H1 (cell line): Measurements from ENCODE around the gene TBX6. TPM values are rescaled to one million over a fixed set of nuclear protein-coding genes. Genes with fewer than 3 reads are reported as not detected.

ENCODE experiments used
- CTCF ChIA-PET: fragments of 300-600 bp; sonication (Branson Sonifier 250); formaldehyde crosslinking; loops from one replicate; lab custom pipeline; 2021; ENCODE audit not compliant: partially characterized antibody; lab: Charles Lee
- POLR2A ChIA-PET: fragments of 300-600 bp; sonication (Branson Sonifier 250); formaldehyde crosslinking; loops from one replicate; lab custom pipeline; 2021; ENCODE audit warnings: inconsistent platforms; ENCODE audit not compliant: partially characterized antibody; lab: Charles Lee
- DNase-seq, 2 experiments: peaks; one replicate each; pipeline versions ENCODE4 v3.0.0 to v3.0.0-alpha.2; 2010 to 2022; ENCODE audit warnings: low spot score in 2 of 2, low read depth in 1 of 2, mixed read lengths in 1 of 2
- FAIRE-seq: peaks from 2 replicates; lab custom pipeline; 2011; peaks lifted over from hg19 to GRCh38; lab: Jason Lieb, UNC
- H2AFZ ChIP-seq: 2 replicates; pipeline ENCODE4 v1.8.1; 2012; ENCODE audit warnings: low read length, inconsistent platforms
- H2AK5ac ChIP-seq: 2 replicates; pipeline ENCODE4 v1.6.1; 2013; ENCODE audit warnings: low read depth, low read length
- H2BK120ac ChIP-seq: replicated peaks from 2 replicates; pipeline ENCODE3; 2013; ENCODE audit warnings: low read depth, low read length, inconsistent platforms
- H2BK12ac ChIP-seq: 2 replicates; pipeline ENCODE4 v1.6.1; 2013; ENCODE audit warnings: low read depth, low read length
- H2BK15ac ChIP-seq: 2 replicates; pipeline ENCODE4 v1.6.1; 2013; ENCODE audit warnings: low read length
- H2BK20ac ChIP-seq: 2 replicates; pipeline ENCODE4 v1.6.1; 2013; ENCODE audit warnings: low read length
- H2BK5ac ChIP-seq: 2 replicates; pipeline ENCODE4 v1.6.1; 2013; ENCODE audit warnings: low read depth, low read length
- H3K14ac ChIP-seq: 2 replicates; pipeline ENCODE4 v1.6.1; 2013; ENCODE audit warnings: inconsistent platforms; ENCODE audit not compliant: insufficient read length
- H3K18ac ChIP-seq: 2 replicates; pipeline ENCODE4 v1.6.1; 2013; ENCODE audit warnings: low read length; ENCODE audit errors: extremely low read depth
- H3K23ac ChIP-seq: 2 replicates; pipeline ENCODE4 v1.6.1; 2013; ENCODE audit warnings: inconsistent platforms; ENCODE audit not compliant: insufficient read length
- H3K23me2 ChIP-seq: 2 replicates; pipeline ENCODE4 v1.6.1; 2013; ENCODE audit warnings: low read depth, low read length
- H3K27ac ChIP-seq: 2 replicates; pipeline ENCODE4 v1.6.1; 2011; ENCODE audit warnings: low read depth, low read length, inconsistent platforms
- H3K27me3 ChIP-seq, 4 experiments: replicated peaks in 1 of 4; 1 replicate in 1 of 4; 2 replicates in 3 of 4; pipeline versions ENCODE4 v1.6.1 to v1.8.1; 2011 to 2013; ENCODE audit warnings: low read length in 3 of 4, mild to moderate bottlenecking in 3 of 4, inconsistent platforms in 2 of 4, mixed read lengths in 2 of 4, moderate library complexity in 1 of 4; ENCODE audit not compliant: control insufficient read depth in 3 of 4, insufficient read depth in 3 of 4; ENCODE audit errors: extremely low read depth in 1 of 4
- H3K36me3 ChIP-seq, 4 experiments: 2 replicates each; pipeline versions ENCODE4 v1.6.1 to v1.8.1; 2011 to 2013; ENCODE audit warnings: mild to moderate bottlenecking in 4 of 4, low read length in 3 of 4, moderate library complexity in 2 of 4, control low read depth in 1 of 4, inconsistent platforms in 1 of 4; ENCODE audit not compliant: insufficient read depth in 4 of 4, control insufficient read depth in 2 of 4
- H3K4ac ChIP-seq: replicated peaks from 2 replicates; pipeline ENCODE3; 2013; ENCODE audit warnings: low read length, low read depth, mixed read lengths, inconsistent platforms; ENCODE audit not compliant: insufficient read length
- H3K4me1 ChIP-seq, 4 experiments: replicated peaks in 1 of 4; 1 replicate in 1 of 4; 2 replicates in 3 of 4; pipeline versions ENCODE4 v1.6.1 to v1.8.1; 2011 to 2013; ENCODE audit warnings: low read length in 3 of 4, inconsistent platforms in 2 of 4, mixed read lengths in 1 of 4; ENCODE audit not compliant: insufficient read depth in 4 of 4, control insufficient read depth in 3 of 4
- H3K4me2 ChIP-seq, 2 experiments: 2 replicates each; pipeline versions ENCODE4 v1.6.1 to v1.8.1; 2011 to 2013; ENCODE audit warnings: low read depth in 2 of 2, low read length in 2 of 2, control low read depth in 1 of 2, inconsistent platforms in 1 of 2, mild to moderate bottlenecking in 1 of 2; ENCODE audit not compliant: insufficient read depth in 1 of 2
- H3K4me3 ChIP-seq, 4 experiments: fragments of 200-600, 300-600 bp in 1 of 4; sonication (generic), shearing (Covaris generic), sonication (Bioruptor Twin) in 1 of 4; 2 replicates each; pipeline versions ENCODE4 v1.5.1 to v1.8.1; 2011 to 2016; ENCODE audit warnings: low read length in 4 of 4, low read depth in 3 of 4, control low read depth in 2 of 4, inconsistent platforms in 2 of 4, mild to moderate bottlenecking in 2 of 4, mixed read lengths in 1 of 4, moderate library complexity in 1 of 4; ENCODE audit not compliant: insufficient read depth in 2 of 4; ENCODE audit errors: extremely low read depth in 1 of 4
- H3K56ac ChIP-seq: replicated peaks from 2 replicates; pipeline ENCODE3; 2013; ENCODE audit warnings: low read depth, mild to moderate bottlenecking, mixed read lengths, low read length, inconsistent platforms; ENCODE audit not compliant: insufficient read length
- H3K79me1 ChIP-seq: 2 replicates; pipeline ENCODE4 v1.6.1; 2013; ENCODE audit warnings: low read depth, low read length, control low read depth
- H3K79me2 ChIP-seq, 2 experiments: 2 replicates each; pipeline versions ENCODE4 v1.6.1 to v1.8.1; 2012 to 2013; ENCODE audit warnings: low read length in 2 of 2, mild to moderate bottlenecking in 2 of 2, inconsistent platforms in 1 of 2; ENCODE audit not compliant: insufficient read depth in 2 of 2, control insufficient read depth in 1 of 2
- H3K9ac ChIP-seq, 4 experiments: replicated peaks in 1 of 4; 1 replicate in 1 of 4; 2 replicates in 3 of 4; pipeline versions ENCODE4 v1.6.1 to v1.8.1; 2011 to 2013; ENCODE audit warnings: low read depth in 3 of 4, low read length in 3 of 4, control low read depth in 2 of 4, mild to moderate bottlenecking in 2 of 4, moderate library complexity in 2 of 4, inconsistent platforms in 1 of 4; ENCODE audit errors: extremely low read depth in 1 of 4
- H3K9me3 ChIP-seq, 2 experiments: 2 replicates each; pipeline versions ENCODE4 v1.6.1 to v1.8.1; 2012 to 2013; ENCODE audit warnings: mild to moderate bottlenecking in 2 of 2, moderate library complexity in 2 of 2, control low read depth in 1 of 2, inconsistent platforms in 1 of 2, low read depth in 1 of 2, low read length in 1 of 2, mixed read lengths in 1 of 2; ENCODE audit not compliant: insufficient read depth in 2 of 2
- H4K20me1 ChIP-seq, 2 experiments: replicated peaks in 1 of 2; 2 replicates each; pipeline versions ENCODE3 to v1.8.1; 2011 to 2013; ENCODE audit warnings: inconsistent platforms in 2 of 2, low read length in 2 of 2, mild to moderate bottlenecking in 1 of 2; ENCODE audit not compliant: insufficient read depth in 2 of 2, control insufficient read depth in 1 of 2
- H4K5ac ChIP-seq: 2 replicates; pipeline ENCODE4 v1.6.1; 2013; ENCODE audit warnings: low read length, low read depth, mixed read lengths, inconsistent platforms; ENCODE audit not compliant: insufficient read length
- H4K8ac ChIP-seq: 2 replicates; pipeline ENCODE4 v1.8.0; 2013; ENCODE audit warnings: mild to moderate bottlenecking, moderate library complexity, low read length, inconsistent platforms; ENCODE audit not compliant: insufficient read depth; ENCODE audit errors: extremely low read depth
- H4K91ac ChIP-seq: replicated peaks from 2 replicates; pipeline ENCODE3; 2013; ENCODE audit warnings: low read length, mixed read lengths, inconsistent platforms; ENCODE audit not compliant: insufficient read length
- CEBPB ChIP-seq: IDR thresholded peaks from 2 replicates; pipeline ENCODE4 v1.6.1; 2012; ENCODE audit warnings: low read depth, low read length
- POLR2A ChIP-seq, 2 experiments: IDR thresholded peaks; 1 replicate in 1 of 2; 2 replicates in 1 of 2; pipeline ENCODE4 v1.6.1; 2011; ENCODE audit warnings: low read depth in 2 of 2, low read length in 2 of 2, mild to moderate bottlenecking in 2 of 2; ENCODE audit errors: control extremely low read depth in 1 of 2
- WGBS, 2 experiments: shearing (Covaris generic) in 1 of 2; methylation state at CpG; one replicate each; pipeline versions ENCODE4 v1.1.6 to v1.1.7; 2013 to 2015; ENCODE audit warnings: low lambda C conversion rate in 2 of 2, mixed read lengths in 2 of 2, inconsistent platforms in 1 of 2, low coverage in 1 of 2, missing lambda C conversion rate in 1 of 2; ENCODE audit not compliant: insufficient replicate concordance in 2 of 2, insufficient coverage in 1 of 2, insufficient read length in 1 of 2; ENCODE audit errors: extremely low coverage in 1 of 2, missing lambda C conversion rate in 1 of 2; 5-methylcytosine and 5-hydroxymethylcytosine counted together
- polyA plus RNA-seq, 7 experiments: library from polyadenylated mRNA; depleted of rRNA in 3 of 7; stranded (reverse) in 5 of 7; unstranded in 2 of 7; fragments of >200 nt in 5 of 7; fragments of 200-250 nt in 2 of 7; gene quantifications; 1 replicate in 5 of 7; 2 replicates in 1 of 7; 4 replicates in 1 of 7; pipeline versions ENCODE4 v1.2.1 to v1.2.3, GENCODE V29; 2011 to 2013; ENCODE audit warnings: missing spikeins in 2 of 7, mixed read lengths in 2 of 7
- total RNA-seq: library from RNA; stranded (reverse); fragmentation: NEBNext Ultra II Directional; extraction: Animal tissue kit (Norgen Biotek cat#: 25700); gene quantifications from 2 replicates; pipeline ENCODE4 v1.2.1, GENCODE V29; 2021

Gene TBX6
- total and polyA plus RNA-seq, 2 of the 8 experiments (the other 6 are each of a cell fraction or from before 2014, with no cell fraction given) = 2.2 to 2.8 TPM

DNA sequence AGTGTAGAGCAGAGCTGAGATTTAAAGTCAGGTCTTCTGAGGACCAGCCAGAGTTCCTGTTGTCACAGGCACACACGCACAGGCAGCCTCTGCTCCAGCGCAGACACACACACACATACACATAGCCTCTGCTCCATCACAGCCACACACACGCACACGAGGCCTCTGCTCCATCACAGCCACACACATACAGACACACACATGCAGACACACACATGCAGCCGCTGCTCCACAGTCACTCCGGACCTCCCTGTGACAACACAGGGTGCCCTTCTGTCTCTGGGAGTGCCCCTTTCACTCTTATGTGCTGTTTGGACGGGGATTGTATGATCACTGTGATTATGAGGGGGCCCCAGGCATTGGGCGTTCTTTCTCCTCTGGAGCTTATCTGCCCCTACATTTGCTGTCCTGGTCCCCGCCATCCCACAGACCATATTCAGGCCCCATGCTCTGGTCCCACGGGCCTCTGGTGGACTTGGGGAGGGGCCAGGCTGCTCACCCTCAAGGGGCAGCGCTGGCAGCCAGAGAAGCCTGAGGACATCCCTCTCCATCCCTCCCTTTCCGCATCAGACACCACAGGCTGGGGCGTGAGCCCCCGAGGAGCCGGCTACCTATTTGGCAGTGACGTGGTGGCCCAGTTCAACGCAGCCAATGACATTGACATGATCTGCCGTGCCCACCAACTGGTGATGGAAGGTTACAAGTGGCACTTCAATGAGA, 7.5 kb downstream of the TBX6 start:
- DNase-seq (no peak), FAIRE-seq (no peak)
- TF ChIP-seq POLR2A (IDR thresholded peaks at IDR 0.05; ENCODE audit: control extremely low read depth in 1 of 2, low read depth in 2 of 2, low read length in 2 of 2) = peak in 1 of 2 experiments; percentile 36; a peak in 1 of 3 replicates
- TF ChIP-seq CEBPB = no peak
- Histone ChIP-seq H2AFZ (no peak overlapping the region), H3K4me2 (no peak overlapping the region), H4K5ac (no peak overlapping the region), H2BK20ac (no peak overlapping the region), H4K20me1 (peaks cover 7 to 19% of the 10 kb centered on the region in 2 experiments), H3K4ac (no peak overlapping the region), H2BK12ac (no peak overlapping the region), H3K36me3 (peaks cover 21 to 60% (median 34%) of the 10 kb centered on the region in 4 experiments), H2AK5ac (no peak overlapping the region), H3K4me3 (no peak overlapping the region), H3K4me1 (no peaks in the 10 kb centered on the region), H3K14ac (no peak overlapping the region), H2BK15ac (no peak overlapping the region), H3K9ac (no peak overlapping the region), H3K18ac (no peak overlapping the region), H3K9me3 (no peaks in the 10 kb centered on the region), H3K23me2 (no peaks in the 10 kb centered on the region), H3K79me2 (peaks cover 0 to 6% of the 10 kb centered on the region in 2 experiments; a peak in 1 of 4 replicates), H2BK120ac (no peak overlapping the region), H3K79me1 (no peaks in the 10 kb centered on the region; the same call in 1 of the 2 replicates), H3K27ac (no peak overlapping the region), H3K27me3 (no peaks in the 10 kb centered on the region; a peak in 1 of 7 replicates), H4K8ac (no peak overlapping the region), H4K91ac (no peak overlapping the region), H3K23ac (no peak overlapping the region), H3K56ac (no peak overlapping the region), H2BK5ac (no peak overlapping the region)
- WGBS, 2 experiments = 92% methylated on average over 16 of the region's 18 CpGs; no CpG with 5 or more reads in 1 of the 2 experiments
- POLR2A ChIA-PET = interaction anchor here (1.1 to 14.0 kb wide), 2 partner anchors 10 to 12 kb away, joined by 4 to 353 read pairs; partner anchors contain the start of genes ALDOA and PPP4C
- CTCF ChIA-PET = interaction anchor here (0.7 to 2.2 kb wide), 2 partner anchors 28 to 219 kb away, joined by 5 to 7 read pairs; no protein-coding TSS in a partner anchor
